GM19239 (cell line): ENCODE measurements around the gene BCL2L11.

ENCODE experiments used
- DNase-seq: peaks from one replicate; pipeline ENCODE4 v3.0.0; 2011; ENCODE audit warnings: low spot score; ENCODE audit not compliant: insufficient read length
- FAIRE-seq: peaks from 2 replicates; lab custom pipeline; 2011; peaks lifted over from hg19 to GRCh38; lab: Jason Lieb, UNC

BCL2L11 gene

GRCh38 chr2:111117598-111118480, 2.9 kb upstream of the BCL2L11 start:
- DNase-seq (no peak), FAIRE-seq (peak; percentile 68)

GRCh38 chr2:111118481-111118980, 2.2 kb upstream of the BCL2L11 start:
- DNase-seq (no peak), FAIRE-seq (no peak)

- no peak for FAIRE-seq
- DNase-seq, result no peak
Measured at GRCh38 chr2:111118981-111119821, 1.5 kb upstream of the BCL2L11 start.

- FAIRE-seq, result no peak
- DNase-seq, result no peak
Measured at GRCh38 chr2:111119822-111120252, 877 bp upstream of the BCL2L11 start.

GRCh38 chr2:111121028-111121827, 514 bp downstream of the BCL2L11 start:
- FAIRE-seq (no peak), DNase-seq (no peak)

GRCh38 chr2:111121828-111122630, 1.3 kb downstream of the BCL2L11 start:
- FAIRE-seq (peak; percentile 37), DNase-seq (peak; percentile 73)

- no peak for DNase-seq
- FAIRE-seq, result no peak
Measured at GRCh38 chr2:111122631-111123421, 2.1 kb downstream of the BCL2L11 start.

GRCh38 chr2:111123751-111124150, 3.0 kb downstream of the BCL2L11 start:
- DNase-seq (no peak), FAIRE-seq (no peak)

- FAIRE-seq (no peak), DNase-seq (no peak)
Measured at GRCh38 chr2:111126581-111126980, 5.9 kb downstream of the BCL2L11 start.

- FAIRE-seq, result no peak
- no peak for DNase-seq
Measured at GRCh38 chr2:111127351-111127750, 6.6 kb downstream of the BCL2L11 start.

GRCh38 chr2:111128096-111128495, 7.4 kb downstream of the BCL2L11 start:
- FAIRE-seq, result no peak

GRCh38 chr2:111133603-111134002, 12.9 kb downstream of the BCL2L11 start:
- DNase-seq, result no peak
- peak; percentile 33 for FAIRE-seq

More at GRCh38 chr2:111128096-111128495, 7.4 kb downstream of the BCL2L11 start:
- no peak for DNase-seq

GRCh38 chr2:111134055-111134454, 13.3 kb downstream of the BCL2L11 start:
- no peak for FAIRE-seq
- no peak for DNase-seq

GRCh38 chr2:111135237-111135909, 14.7 kb downstream of the BCL2L11 start:
- DNase-seq, result no peak
- no peak for FAIRE-seq

- DNase-seq, result no peak
- FAIRE-seq, result no peak
Measured at GRCh38 chr2:111135910-111136297, 15.2 kb downstream of the BCL2L11 start.

GRCh38 chr2:111138839-111139238, 18.1 kb downstream of the BCL2L11 start:
- DNase-seq, result no peak
- no peak for FAIRE-seq

GRCh38 chr2:111139637-111140317, 19.1 kb downstream of the BCL2L11 start:
- DNase-seq (no peak), FAIRE-seq (no peak)
